ENCODE measurements around the gene GCFC2.
"Not testable (repeated sequence)": the region's sequence is repeated elsewhere in the genome, so short reads cannot be mapped to it uniquely, and the experiment has no call there.

GCFC2 gene

DNA sequence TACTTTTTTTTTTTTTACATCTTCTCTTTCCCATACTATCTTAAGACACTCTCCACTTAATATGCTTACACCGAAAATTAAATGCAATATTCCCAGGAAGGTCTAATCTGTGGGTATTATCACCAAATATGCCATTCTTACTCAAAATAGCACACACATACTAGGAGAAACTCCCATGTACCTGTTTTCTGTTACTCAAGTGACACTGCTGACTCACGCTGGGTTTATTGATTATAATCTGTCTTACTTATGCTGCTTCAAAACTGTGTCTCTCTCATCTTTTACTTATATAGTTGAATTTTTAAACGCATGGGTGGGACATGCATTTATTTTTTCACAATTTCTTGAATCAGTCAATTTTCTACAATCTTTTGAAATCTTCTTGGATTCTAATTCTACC lies 34.3 kb downstream of the GCFC2 start:
- DNase-seq = no peak

GRCh38 chr2:75675908-75676307 lies 34.8 kb downstream of the GCFC2 start:
- no peak for DNase-seq

GRCh38 chr2:75675423-75675822 lies 35.3 kb downstream of the GCFC2 start:
- DNase-seq = not testable (repeated sequence)

DNA sequence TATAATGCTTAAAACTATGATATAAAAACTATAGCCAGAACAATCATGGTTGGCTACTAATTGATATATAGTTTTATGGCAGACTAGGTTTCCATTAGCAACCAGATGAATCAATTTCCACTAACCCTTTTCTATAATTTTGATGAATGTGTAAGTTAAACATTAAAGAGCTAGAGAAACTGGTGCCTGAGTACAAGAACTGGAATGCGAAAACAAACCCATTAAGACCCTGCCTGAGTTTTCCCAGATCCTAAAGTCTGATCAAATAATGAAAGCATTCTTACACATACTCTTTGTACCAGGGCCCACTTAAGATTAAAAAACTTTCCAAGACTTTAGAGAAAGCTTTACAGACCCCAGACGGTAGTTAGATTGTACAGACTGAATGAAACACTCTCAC lies 42.8 kb downstream of the GCFC2 start:
- no peak for DNase-seq

GRCh38 chr2:75666911-75667310 lies 43.8 kb downstream of the GCFC2 start:
- no peak for DNase-seq

GRCh38 chr2:75657798-75658197 lies 52.9 kb downstream of the GCFC2 start:
- DNase-seq = no peak

- DNase-seq = no peak
Measured at GRCh38 chr2:75656563-75656962, 54.2 kb downstream of the GCFC2 start.

- DNase-seq = no peak
Measured at GRCh38 chr2:75655861-75656260, 54.9 kb downstream of the GCFC2 start.

DNA sequence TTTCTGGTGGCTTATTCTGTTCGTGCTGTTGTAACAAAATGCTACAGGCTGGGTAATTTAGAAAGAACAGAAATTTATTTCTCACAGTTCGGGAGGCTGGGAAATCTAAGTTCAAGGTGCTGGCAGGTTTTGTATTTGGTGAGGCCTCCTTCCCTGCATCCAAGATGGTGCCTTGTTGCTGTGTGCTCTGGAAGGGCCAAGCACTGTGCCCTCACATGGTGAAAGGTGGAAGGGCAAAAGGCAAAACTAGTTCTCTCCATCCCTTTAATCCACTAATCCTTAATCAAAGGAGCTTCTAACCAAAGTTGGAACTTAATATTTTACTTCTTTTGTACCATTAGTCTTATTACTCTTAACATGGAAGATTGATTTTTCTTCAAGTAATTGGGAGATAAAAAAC lies 56.7 kb downstream of the GCFC2 start:
- DNase-seq = no peak

GRCh38 chr2:75647771-75648170 lies 62.9 kb downstream of the GCFC2 start:
- DNase-seq = no peak

DNA sequence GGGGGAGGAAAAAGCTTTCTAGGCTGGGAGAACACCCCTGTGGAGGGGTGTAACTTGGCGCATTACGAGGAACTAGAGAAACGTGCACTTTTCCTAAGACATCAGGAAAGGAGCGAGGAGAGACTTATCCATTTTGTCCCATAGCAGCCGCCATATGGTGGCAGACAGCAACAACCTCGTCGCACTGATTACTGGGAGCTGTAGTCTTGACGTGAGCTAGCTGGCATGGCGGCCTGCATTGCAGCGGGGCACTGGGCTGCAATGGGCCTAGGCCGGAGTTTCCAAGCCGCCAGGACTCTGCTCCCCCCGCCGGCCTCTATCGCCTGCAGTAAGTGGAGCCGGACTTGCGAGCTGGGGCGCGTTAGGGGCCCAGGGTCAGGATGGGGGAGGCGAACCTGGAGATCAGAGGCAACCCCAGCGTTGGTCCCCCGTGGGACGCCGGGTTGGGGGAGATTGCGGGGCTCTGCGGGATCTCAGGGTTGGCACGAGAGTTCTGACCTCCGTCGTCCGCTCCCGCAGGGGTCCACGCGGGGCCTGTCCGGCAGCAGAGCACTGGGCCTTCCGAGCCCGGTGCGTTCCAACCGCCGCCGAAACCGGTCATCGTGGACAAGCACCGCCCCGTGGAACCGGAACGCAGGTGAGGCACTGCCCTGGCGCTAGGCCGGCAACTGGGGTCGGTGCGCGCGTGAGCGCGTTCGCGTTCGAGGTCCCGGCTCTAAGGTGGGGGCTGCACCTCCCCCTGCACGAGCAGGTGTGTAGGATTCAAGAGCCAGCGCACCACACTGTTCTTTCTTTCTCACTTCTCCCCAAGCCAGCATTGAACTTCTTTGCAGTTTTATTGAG lies 63.9 kb downstream of the GCFC2 start, which contains the start of gene MRPL19:
Gene MRPL19, plus strand, starts transcription at position 201 of the 843 bp plus-strand sequence. Its CDS starts 25 bp downstream, at position 226.
- peak in 1 of 2 experiments; percentile 47 for DNase-seq

DNA sequence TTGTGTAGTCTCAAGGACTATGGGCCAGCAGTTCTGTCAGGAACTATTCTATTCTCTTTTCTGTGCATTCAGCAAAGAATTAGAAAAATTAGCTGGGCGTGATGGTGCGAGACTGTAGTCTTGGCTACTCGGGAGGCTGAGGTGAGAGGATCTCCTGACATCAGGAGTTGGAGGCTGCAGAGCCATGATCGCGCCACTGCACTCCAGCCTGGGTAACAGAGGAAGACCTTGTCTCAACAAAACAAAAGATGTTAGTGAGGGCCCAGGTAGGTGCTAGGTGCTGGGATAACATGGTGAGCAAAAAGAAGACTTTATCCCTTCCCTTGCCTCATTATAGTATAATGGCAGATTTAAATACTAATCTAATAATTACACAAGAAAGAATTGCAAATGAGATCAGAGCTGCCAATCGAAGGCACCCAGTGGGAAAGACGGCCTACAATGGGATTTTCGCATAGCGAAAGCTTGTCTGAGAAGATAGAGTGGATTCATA lies 64.6 kb downstream of the GCFC2 start:
- no peak for DNase-seq

DNA sequence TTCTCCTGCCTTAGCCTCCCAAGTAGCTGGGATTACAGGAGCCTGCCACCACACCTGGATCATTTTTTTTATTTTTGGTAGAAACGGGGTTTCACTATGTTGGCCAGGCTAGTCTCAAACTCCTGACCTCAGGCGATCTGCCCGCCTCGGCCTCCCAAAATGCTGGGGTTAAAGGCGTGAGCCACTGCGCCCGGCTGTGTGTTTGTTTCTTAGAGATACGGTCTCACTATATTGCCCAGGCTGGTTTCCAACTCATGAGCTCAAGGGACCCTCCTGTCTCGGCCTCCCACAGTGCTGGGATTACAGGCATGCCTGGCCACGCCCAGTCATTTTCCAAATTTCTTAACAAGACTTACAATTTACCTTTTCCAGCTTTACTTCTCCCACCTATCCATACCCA lies 65.1 kb downstream of the GCFC2 start:
- DNase-seq = no peak

GRCh38 chr2:75643980-75644379 lies 66.7 kb downstream of the GCFC2 start:
- DNase-seq = no peak

- DNase-seq = no peak
Measured at GRCh38 chr2:75641587-75641986, 69.1 kb downstream of the GCFC2 start.

DNA sequence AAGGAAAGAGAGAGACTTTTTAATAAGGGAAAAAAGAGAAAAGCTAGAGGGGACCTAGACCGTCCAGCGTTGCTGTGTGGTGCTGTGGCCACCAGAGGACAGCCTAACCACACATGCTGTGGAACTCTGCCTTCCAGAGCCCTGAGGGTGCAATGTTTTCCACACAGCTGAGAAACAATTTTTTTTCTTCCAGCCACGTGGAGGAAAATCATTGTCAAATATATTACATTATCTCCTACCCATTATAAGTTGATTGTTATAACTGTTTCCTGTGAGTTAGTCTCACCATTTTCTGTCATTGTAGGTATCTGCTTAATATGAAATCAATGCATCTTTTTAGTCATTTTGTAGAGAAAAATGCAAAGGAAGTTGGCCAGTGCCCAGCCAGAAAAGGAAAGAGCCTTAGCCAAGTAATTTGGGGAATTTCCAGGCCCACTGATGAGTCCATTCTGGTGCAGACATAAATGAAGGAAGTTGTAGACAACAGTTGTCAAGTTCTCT lies 70.0 kb downstream of the GCFC2 start:
- DNase-seq = no peak

DNA sequence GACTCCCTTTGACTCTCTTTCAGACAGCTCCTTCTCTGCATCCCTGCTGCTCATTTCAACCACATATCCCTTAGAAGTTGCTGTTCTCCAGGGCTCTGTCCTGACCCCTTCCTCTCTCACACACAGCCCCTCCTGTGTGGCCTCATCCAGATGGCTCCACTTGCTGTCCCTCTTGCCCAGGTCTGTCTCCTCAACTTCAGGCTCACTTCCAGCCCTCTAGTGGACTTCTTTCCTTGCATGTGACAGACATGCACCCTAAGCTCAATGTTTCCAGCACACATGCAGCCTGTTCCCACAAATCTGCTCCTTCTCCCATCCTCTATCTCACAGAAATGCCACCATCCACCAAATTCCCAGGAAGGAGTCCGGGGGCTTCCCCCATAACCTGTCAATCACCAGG lies 73.1 kb downstream of the GCFC2 start:
- no peak for DNase-seq

DNA sequence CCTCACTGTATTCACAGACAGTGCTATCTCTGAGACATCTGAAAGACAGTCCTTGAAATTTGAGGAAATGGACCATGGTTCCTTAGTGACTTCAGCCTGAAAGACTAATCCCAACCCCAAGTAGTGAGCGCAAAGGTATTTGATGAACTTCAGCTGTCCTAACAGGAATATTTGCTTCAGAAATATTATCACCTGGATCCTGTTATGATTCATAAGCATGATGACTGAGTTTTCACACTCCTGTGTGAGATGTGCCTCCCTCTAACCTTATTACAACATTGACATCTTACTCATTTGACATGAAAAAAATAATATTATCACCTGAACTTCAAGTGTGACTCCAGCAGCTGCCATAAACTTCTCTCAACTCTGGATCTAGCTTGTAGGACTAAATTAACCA lies 75.8 kb downstream of the GCFC2 start:
- DNase-seq = no peak

DNA sequence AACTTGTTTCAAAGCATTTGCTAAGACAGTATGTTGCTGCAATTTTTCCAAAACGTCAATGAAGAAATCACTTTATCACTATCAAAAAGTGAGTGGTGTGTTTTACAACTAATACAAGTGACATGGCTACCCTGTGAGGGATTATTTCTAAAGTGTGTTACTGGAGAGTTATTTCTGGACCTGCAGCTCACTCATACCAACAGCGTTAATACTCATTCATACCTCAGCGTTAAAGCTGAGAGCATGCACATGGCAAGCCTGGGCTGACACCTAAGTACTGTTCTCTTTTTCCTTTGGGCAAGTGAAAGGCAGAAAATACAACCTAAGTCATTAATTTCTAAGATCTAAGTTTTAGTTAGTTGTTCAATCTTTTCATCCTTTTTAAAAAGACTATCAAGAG lies 77.1 kb downstream of the GCFC2 start:
- DNase-seq = no peak

GRCh38 chr2:75632813-75633212 lies 77.9 kb downstream of the GCFC2 start:
- no peak for DNase-seq

GRCh38 chr2:75632091-75632701 lies 78.5 kb downstream of the GCFC2 start:
- DNase-seq = no peak

GRCh38 chr2:75627902-75628504 lies 82.7 kb downstream of the GCFC2 start:
- peak in 1 of 2 experiments; percentile 2 for DNase-seq

GRCh38 chr2:75622929-75623328 lies 87.8 kb downstream of the GCFC2 start:
- no peak for DNase-seq

GRCh38 chr2:75622500-75622899 lies 88.2 kb downstream of the GCFC2 start:
- no peak for DNase-seq
